HepG2 (cell line): ENCODE data around the gene RPS2. TPM values are rescaled to one million over a fixed set of nuclear protein-coding genes. Genes with fewer than 3 reads are reported as not detected.

Experiments
- AGO2 ChIP-seq: fragments of 200-400 bp; formaldehyde crosslinking; optimal IDR thresholded peaks from 2 replicates; pipeline ENCODE3; 2017; ENCODE audit warnings: mild to moderate bottlenecking, low read depth, low read length, moderate library complexity
- CCDC6 ChIP-seq: sonication (generic); formaldehyde crosslinking; IDR thresholded peaks from 2 replicates; pipeline ENCODE4 v1.8.1; 2022; ENCODE audit warnings: mild to moderate bottlenecking, missing genetic modification reagents, moderate library complexity
- DR1 ChIP-seq: sonication (generic); formaldehyde crosslinking; IDR thresholded peaks from 2 replicates; pipeline ENCODE4 v1.8.0; 2021; ENCODE audit warnings: mild to moderate bottlenecking, missing genetic modification reagents, inconsistent platforms
- EZH2 ChIP-seq: conservative IDR thresholded peaks from 2 replicates; pipeline ENCODE4 v1.6.1; 2012; ENCODE audit warnings: mild to moderate bottlenecking, low read depth, low read length, moderate library complexity
- FOXJ3 ChIP-seq: sonication (generic); formaldehyde crosslinking; IDR thresholded peaks from 2 replicates; pipeline ENCODE4 v1.4.0; 2020; ENCODE audit warnings: missing genetic modification reagents, mild to moderate bottlenecking, borderline replicate concordance
- NFKBIZ ChIP-seq: IDR thresholded peaks from 2 replicates; pipeline ENCODE4 v1.6.1; 2018; ENCODE audit warnings: missing genetic modification reagents, missing compliant biosample characterization
- PPARG ChIP-seq: conservative IDR thresholded peaks from 2 replicates; pipeline ENCODE4 v1.6.1; 2016; ENCODE audit warnings: missing biosample characterization, missing genetic modification reagents
- RAD21 ChIP-seq: fragments of 450-650 bp; formaldehyde crosslinking; IDR thresholded peaks from 2 replicates; pipeline ENCODE4 v1.5.0; 2020; ENCODE audit warnings: mild to moderate bottlenecking
- SIN3A ChIP-seq: IDR thresholded peaks from 2 replicates; pipeline ENCODE4 v1.6.1; 2011; ENCODE audit warnings: low read depth, mild to moderate bottlenecking, control low read depth, low read length, borderline replicate concordance
- ZNF121 ChIP-seq: sonication (generic); formaldehyde crosslinking; IDR thresholded peaks from 2 replicates; pipeline ENCODE4 v1.5.0; 2020; ENCODE audit warnings: mild to moderate bottlenecking, missing genetic modification reagents
- polyA plus RNA-seq, 8 experiments: library from polyadenylated mRNA; depleted of rRNA in 3 of 8; stranded (reverse) in 7 of 8; unstranded in 1 of 8; fragments of >200 nt; fragmentation: Illumina TruSeq in 4 of 8; extraction: Trizol in 4 of 8; gene quantifications; 2 replicates each; pipeline versions ENCODE4 v1.2.1 to v1.2.3, GENCODE V29; 2011 to 2016; ENCODE audit warnings: low read depth in 4 of 8, missing spikeins in 1 of 8, mixed read lengths in 1 of 8; ENCODE audit not compliant: insufficient read depth in 1 of 8
- total RNA-seq, 5 experiments: library from RNA; depleted of rRNA; stranded (reverse); fragments of >200 nt; fragmentation: Illumina TruSeq; extraction: Trizol; gene quantifications; 2 replicates each; pipeline ENCODE4 v1.2.3, GENCODE V29; 2016; ENCODE audit warnings: low read depth in 1 of 5
- TF ChIP-seq, protein P1 (sequence below): conservative IDR thresholded peaks from 2 replicates; pipeline ENCODE4 v1.6.1; 2018; ENCODE audit warnings: missing genetic modification reagents
- TF ChIP-seq, protein P2 (sequence below): sonication (generic); formaldehyde crosslinking; IDR thresholded peaks from 2 replicates; pipeline ENCODE4 v1.4.0; 2020; ENCODE audit warnings: missing genetic modification reagents
- TF ChIP-seq, protein P3 (sequence below): sonication (generic); formaldehyde crosslinking; IDR thresholded peaks from 2 replicates; pipeline ENCODE4 v1.5.1; 2020; ENCODE audit warnings: mild to moderate bottlenecking, missing genetic modification reagents
- TF ChIP-seq, protein P4 (sequence below): sonication (generic); formaldehyde crosslinking; IDR thresholded peaks from 2 replicates; pipeline ENCODE4 v1.5.1; 2020; ENCODE audit warnings: missing genetic modification reagents, mild to moderate bottlenecking, borderline replicate concordance
- TF ChIP-seq, protein P5 (sequence below): fragments of 450-650 bp; IDR thresholded peaks from 2 replicates; pipeline ENCODE4 v1.6.1; 2017; ENCODE audit warnings: mild to moderate bottlenecking
- TF ChIP-seq, protein P6 (sequence below): sonication (generic); formaldehyde crosslinking; IDR thresholded peaks from 2 replicates; pipeline ENCODE4 v1.8.1; 2023; ENCODE audit warnings: mild to moderate bottlenecking, inconsistent platforms, moderate library complexity, missing genetic modification reagents, borderline replicate concordance

RPS2 gene
- total and polyA plus RNA-seq, 2 of the 13 experiments (the other 11 are each of a cell fraction or from before 2014, with no cell fraction given) = 1,908 to 4,514 TPM

DNA sequence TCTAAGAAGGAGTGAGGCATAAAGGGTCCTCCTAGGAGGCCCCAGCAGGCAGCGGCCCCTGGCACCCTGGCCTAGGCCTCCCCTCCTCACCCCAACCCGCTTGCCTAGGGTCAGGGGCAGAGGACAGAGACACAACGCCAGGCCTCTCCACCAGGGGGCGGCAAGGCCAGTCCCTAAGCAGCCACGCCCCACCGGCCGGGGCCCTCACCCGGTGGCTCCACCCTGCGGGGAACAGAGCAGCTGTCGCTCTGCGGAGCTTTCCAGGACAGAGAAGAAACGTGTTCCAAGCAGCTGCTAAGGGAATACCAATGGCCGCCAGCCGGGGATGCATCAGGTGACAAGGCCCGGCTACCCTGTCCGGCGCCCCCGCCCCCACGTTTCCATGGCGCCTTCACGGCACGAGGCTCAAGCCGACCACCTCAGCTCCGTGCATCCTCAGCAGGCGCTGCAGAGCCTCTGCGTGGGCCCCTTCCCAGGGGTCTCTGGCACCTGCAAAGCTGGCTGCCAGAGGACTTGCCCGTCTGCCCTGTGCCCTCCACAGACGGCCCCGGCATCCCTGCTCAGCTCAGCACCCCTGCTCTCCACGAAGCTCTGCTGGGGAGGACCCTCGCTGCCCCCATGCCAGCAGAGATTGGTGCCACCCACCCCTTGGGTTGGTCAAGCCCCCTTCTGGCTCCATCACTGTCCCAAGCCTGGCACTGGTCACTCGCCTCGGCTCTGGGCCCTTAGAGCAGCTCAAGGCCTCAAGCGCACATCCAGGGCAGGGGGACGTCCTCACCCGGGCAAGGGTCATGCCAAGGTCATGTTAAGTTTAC lies 39.4 kb upstream of the RPS2 start (continued):
- TF ChIP-seq, protein P1, sequence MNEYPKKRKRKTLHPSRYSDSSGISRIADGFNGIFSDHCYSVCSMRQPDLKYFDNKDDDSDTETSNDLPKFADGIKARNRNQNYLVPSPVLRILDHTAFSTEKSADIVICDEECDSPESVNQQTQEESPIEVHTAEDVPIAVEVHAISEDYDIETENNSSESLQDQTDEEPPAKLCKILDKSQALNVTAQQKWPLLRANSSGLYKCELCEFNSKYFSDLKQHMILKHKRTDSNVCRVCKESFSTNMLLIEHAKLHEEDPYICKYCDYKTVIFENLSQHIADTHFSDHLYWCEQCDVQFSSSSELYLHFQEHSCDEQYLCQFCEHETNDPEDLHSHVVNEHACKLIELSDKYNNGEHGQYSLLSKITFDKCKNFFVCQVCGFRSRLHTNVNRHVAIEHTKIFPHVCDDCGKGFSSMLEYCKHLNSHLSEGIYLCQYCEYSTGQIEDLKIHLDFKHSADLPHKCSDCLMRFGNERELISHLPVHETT (CRISPR knock-in tag) = 0 out of 2 replicates have a peak, but pooled peaks have one; percentile 29
- no peak for TF ChIP-seq ZNF121 (CRISPR knock-in tag)
- TF ChIP-seq EZH2 = no peak
- TF ChIP-seq FOXJ3 (CRISPR knock-in tag) = 0 out of 2 replicates have a peak, but pooled peaks have one; percentile 29
- TF ChIP-seq DR1 (CRISPR knock-in tag) = 0 out of 2 replicates have a peak, but pooled peaks have one; percentile 34
- TF ChIP-seq, protein P2, sequence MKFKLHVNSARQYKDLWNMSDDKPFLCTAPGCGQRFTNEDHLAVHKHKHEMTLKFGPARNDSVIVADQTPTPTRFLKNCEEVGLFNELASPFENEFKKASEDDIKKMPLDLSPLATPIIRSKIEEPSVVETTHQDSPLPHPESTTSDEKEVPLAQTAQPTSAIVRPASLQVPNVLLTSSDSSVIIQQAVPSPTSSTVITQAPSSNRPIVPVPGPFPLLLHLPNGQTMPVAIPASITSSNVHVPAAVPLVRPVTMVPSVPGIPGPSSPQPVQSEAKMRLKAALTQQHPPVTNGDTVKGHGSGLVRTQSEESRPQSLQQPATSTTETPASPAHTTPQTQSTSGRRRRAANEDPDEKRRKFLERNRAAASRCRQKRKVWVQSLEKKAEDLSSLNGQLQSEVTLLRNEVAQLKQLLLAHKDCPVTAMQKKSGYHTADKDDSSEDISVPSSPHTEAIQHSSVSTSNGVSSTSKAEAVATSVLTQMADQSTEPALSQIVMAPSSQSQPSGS = peak; percentile 34; the same call in 1 of the 2 replicates
- TF ChIP-seq, protein P3, sequence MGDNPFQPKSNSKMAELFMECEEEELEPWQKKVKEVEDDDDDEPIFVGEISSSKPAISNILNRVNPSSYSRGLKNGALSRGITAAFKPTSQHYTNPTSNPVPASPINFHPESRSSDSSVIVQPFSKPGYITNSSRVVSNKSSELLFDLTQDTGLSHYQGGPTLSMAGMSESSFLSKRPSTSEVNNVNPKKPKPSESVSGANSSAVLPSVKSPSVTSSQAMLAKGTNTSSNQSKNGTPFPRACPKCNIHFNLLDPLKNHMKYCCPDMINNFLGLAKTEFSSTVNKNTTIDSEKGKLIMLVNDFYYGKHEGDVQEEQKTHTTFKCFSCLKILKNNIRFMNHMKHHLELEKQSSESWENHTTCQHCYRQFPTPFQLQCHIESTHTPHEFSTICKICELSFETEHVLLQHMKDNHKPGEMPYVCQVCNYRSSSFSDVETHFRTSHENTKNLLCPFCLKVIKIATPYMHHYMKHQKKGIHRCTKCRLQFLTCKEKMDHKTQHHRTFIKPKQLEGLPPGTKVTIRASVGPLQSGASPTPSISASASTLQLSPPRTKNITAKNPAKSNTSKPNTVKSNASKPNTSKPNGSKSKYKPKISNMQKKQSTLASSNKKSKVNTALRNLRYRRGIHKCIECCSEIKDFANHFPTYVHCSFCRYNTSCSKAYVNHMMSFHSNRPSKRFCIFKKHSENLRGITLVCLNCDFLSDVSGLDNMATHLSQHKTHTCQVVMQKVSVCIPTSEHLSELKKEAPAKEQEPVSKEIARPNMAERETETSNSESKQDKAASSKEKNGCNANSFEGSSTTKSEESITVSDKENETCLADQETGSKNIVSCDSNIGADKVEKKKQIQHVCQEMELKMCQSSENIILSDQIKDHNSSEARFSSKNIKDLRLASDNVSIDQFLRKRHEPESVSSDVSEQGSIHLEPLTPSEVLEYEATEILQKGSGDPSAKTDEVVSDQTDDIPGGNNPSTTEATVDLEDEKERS (CRISPR knock-in tag) = 0 out of 2 replicates have a peak, but pooled peaks have one; percentile 59
- TF ChIP-seq, protein P4, sequence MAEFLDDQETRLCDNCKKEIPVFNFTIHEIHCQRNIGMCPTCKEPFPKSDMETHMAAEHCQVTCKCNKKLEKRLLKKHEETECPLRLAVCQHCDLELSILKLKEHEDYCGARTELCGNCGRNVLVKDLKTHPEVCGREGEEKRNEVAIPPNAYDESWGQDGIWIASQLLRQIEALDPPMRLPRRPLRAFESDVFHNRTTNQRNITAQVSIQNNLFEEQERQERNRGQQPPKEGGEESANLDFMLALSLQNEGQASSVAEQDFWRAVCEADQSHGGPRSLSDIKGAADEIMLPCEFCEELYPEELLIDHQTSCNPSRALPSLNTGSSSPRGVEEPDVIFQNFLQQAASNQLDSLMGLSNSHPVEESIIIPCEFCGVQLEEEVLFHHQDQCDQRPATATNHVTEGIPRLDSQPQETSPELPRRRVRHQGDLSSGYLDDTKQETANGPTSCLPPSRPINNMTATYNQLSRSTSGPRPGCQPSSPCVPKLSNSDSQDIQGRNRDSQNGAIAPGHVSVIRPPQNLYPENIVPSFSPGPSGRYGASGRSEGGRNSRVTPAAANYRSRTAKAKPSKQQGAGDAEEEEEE (CRISPR knock-in tag) = no peak
- TF ChIP-seq, protein P5, sequence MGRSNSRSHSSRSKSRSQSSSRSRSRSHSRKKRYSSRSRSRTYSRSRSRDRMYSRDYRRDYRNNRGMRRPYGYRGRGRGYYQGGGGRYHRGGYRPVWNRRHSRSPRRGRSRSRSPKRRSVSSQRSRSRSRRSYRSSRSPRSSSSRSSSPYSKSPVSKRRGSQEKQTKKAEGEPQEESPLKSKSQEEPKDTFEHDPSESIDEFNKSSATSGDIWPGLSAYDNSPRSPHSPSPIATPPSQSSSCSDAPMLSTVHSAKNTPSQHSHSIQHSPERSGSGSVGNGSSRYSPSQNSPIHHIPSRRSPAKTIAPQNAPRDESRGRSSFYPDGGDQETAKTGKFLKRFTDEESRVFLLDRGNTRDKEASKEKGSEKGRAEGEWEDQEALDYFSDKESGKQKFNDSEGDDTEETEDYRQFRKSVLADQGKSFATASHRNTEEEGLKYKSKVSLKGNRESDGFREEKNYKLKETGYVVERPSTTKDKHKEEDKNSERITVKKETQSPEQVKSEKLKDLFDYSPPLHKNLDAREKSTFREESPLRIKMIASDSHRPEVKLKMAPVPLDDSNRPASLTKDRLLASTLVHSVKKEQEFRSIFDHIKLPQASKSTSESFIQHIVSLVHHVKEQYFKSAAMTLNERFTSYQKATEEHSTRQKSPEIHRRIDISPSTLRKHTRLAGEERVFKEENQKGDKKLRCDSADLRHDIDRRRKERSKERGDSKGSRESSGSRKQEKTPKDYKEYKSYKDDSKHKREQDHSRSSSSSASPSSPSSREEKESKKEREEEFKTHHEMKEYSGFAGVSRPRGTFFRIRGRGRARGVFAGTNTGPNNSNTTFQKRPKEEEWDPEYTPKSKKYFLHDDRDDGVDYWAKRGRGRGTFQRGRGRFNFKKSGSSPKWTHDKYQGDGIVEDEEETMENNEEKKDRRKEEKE = no peak
- TF ChIP-seq AGO2 = peak; percentile 20
- TF ChIP-seq, protein P6, sequence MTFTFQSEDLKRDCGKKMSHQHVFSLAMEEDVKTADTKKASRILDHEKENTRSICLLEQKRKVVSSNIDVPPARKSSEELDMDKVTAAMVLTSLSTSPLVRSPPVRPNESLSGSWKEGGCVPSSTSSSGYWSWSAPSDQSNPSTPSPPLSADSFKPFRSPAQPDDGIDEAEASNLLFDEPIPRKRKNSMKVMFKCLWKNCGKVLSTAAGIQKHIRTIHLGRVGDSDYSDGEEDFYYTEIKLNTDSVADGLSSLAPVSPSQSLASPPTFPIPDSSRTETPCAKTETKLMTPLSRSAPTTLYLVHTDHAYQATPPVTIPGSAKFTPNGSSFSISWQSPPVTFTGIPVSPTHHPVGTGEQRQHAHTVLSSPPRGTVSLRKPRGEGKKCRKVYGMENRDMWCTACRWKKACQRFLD (CRISPR knock-in tag) = no peak
- 0 out of 2 replicates have a peak, but pooled peaks have one; percentile 20 for TF ChIP-seq PPARG (CRISPR knock-in tag)
- peak; percentile 91 for TF ChIP-seq RAD21
- TF ChIP-seq CCDC6 (CRISPR knock-in tag) = no peak
- no peak for TF ChIP-seq NFKBIZ (CRISPR knock-in tag)
- peak; percentile 85; the same call in 1 of the 2 replicates for TF ChIP-seq SIN3A
